Frontal cortex (tissue), 4 donors: ENCODE data around the gene GRK5. TPM values are rescaled to one million over a fixed set of nuclear protein-coding genes. Genes with fewer than 3 reads are reported as not detected.

Experiments
- DNase-seq, 2 donors: peaks; one replicate each; pipeline ENCODE4 v3.0.0; 2012; ENCODE audit warnings: low spot score in 2 of 2
- FAIRE-seq: peaks from 2 replicates; lab custom pipeline; 2012; peaks lifted over from hg19 to GRCh38; lab: Jason Lieb, UNC
- total RNA-seq: library from RNA; depleted of rRNA; stranded (reverse); fragments of >200 nt; gene quantifications from one replicate; pipeline ENCODE4 v1.2.3, GENCODE V29; 2014
- donor health status: control.
- donor health status: control.
- donor health status: control.

GRK5 gene
- total RNA-seq, 1 donor from 2014 or later, result 11.4 TPM

DNA sequence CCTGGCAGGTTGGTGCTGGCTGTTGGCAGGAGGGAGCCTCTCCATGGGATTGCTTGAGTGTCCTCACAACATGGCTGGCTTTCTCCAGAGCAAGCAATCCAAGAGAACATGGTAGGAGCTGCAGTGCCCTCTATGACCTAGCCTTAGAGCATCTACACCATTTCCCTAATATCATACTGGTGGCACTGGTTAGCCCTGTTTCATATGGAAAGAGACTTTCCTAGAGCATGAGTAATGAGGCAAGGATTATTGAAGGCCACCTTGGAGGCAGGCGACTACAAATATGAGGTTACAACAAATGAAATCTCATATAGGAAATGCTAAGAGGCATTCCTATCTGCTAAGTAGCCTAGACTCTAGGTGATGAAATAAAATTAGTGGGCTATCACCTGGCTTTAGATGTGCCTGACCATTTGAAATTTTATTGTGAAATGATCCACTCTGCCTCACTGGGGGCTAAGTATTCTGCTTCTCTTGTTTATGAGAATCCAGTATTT lies 181.5 kb downstream of the GRK5 start:
- FAIRE-seq (no peak), DNase-seq (no peak)

DNA sequence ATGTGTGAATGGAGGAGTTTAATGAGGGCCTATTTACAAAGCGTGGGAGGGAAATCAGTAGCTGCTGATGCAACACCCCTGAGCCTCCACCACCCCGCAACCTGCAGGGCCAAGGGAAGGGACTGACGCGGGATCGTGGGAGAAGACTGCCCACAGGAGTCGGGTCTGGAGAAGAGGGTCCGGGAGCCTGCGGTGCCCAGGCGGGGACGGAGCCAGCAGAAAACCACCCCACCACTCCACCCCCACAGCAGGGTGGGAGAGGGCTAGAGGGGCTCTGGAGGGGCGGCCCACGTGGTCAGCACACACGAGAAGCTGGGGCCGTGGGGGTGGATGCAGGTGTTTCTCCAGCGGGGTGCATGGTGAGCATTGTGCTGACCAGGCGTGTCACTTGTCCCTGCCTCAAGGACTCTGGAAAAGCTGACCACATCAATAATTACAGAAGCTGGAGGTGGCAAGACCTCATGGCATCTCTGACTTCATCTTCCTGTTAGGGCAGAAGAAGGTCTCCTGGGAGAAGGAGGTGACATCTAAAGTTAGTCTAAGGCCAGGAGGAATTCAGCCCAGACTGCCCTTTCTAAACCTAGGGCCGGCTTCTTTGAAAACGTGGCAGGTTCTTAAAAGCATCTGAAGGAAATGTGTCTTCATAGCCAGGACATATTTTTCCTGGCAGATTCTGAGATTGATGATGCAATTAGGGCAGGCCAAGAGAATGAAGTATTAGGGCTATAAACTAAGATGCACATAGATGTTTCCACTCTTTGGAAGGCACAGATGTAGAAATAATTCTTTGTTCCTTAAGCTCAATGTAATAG lies 184.3 kb downstream of the GRK5 start:
- DNase-seq (no peak), FAIRE-seq (no peak)

DNA sequence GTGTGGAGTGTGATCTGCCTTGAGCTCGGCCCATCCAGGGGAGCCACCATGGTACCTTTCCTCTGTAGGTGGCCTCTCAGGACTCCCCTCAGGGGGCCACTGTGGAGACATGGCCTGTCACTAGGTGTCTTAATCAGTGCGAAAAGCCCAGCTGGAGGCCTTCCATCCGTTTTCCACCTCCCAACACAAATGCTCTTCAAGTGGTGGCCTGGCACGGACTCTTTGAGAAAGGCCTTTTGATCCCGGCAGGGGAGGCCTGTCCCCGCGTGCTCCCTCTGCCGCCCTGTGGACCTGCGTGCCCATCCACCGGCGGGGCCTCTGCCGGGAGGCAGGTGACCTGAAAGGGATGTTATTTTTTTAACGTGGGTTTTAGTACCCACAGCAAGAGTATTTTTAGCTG lies 185.6 kb downstream of the GRK5 start:
- no peak for FAIRE-seq
- DNase-seq, result no peak

DNA sequence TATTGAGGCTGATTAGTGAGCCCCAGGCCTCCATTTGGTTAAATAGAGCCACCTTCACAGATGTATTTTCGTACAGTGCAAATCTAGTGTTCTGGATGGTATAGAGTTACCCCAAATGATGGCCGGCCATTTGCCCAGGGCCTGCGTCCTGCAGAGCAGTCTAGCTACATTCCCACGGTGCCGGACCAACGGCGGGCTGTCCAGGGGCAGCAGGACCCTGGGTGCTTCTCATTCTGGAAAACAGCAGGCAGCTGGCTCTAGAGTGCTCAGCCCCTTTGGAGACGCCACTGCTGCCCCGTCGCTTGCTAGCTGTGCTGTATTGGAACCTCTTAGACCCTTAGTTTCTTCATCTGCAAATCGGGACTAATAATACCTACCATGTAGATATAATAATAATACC lies 186.1 kb downstream of the GRK5 start:
- DNase-seq (no peak), FAIRE-seq (no peak)

DNA sequence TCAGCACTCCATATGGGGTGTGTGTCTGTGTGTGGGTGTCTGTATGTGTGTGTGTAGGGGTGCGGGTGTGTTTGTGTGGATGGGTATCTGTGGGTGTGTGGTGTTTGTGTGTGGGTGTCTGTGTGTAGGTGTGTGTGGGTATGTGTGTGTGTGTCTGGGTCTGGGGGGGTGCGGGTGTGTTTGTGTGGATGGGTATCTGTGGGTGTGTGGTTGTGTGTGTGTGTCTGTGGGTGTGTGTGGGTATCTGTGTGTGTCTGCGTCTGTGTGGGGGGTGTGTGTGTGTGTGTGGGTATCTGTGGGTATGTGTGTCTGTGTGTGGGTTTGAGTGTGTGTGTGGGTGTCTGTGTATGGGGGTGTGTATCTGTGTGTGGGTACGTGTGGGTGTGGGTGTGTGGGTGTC lies 186.5 kb downstream of the GRK5 start:
- FAIRE-seq (no peak), DNase-seq (no peak)

DNA sequence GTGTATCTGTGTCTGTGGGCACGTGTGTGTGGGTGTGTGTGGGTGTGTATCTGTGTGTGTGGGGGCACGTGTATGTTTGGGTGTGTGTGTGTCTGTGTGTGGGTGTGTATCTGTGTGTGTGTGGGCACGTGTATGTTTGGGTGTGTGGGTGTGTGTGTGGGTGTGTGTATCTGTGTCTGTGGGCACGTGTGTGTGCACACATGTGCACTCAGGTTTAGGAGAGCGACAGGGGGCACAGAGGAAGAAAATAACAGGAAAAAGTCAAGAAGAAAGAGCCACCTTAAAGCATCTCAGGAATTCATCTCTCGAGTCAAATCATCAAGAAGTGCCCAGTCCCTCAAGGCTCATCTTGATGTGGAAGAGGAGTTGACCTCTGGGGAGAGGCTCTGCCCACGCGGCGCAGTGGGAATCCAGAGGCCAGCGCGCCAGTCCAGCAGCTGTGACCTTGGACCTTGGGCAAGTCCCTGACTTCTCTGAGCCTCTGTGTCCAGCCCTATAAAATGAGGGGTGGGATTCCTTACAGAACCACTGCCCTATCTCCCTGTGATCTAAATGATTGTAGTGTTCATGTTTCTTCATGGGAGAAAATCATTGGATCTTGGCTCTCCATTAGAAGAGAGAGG lies 187.4 kb downstream of the GRK5 start:
- DNase-seq (no peak), FAIRE-seq (no peak)

DNA sequence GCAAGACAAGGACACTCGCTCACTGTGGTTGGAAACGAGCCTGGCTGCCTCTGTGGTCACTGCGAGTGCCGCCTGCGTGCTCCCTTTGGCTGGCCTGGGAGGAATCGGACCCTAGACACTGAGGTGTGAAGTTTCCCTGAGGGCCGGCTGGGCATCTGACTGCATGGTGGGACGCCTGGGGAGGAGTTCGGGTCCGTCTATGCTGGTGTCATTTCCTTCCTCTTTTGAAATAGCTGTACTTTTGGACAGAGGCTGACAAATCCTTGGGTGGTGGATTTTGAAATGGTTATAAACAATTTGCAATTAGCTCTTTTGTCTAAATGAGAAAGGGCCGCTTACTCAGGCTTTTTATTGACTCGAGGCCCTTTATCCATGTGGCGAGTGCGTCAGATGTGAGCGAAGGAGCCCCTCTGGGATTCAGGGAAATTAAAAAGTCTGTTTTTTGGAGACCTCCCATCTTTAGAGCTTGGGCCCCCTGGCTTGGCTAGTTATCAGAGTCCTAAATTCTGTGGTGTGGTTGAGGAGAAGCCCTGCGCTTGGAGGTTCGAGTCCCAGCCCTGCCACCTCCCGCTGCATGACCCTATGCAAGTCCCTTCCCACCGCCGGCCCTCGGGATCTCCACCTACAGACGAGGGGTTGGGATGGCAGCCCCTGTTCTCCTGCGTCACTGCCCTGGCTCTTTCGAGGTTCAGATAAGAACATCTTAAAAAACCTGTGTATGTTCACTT lies 188.1 kb downstream of the GRK5 start:
- peak in 1 of 2 donors; percentile 61 for DNase-seq
- no peak for FAIRE-seq

DNA sequence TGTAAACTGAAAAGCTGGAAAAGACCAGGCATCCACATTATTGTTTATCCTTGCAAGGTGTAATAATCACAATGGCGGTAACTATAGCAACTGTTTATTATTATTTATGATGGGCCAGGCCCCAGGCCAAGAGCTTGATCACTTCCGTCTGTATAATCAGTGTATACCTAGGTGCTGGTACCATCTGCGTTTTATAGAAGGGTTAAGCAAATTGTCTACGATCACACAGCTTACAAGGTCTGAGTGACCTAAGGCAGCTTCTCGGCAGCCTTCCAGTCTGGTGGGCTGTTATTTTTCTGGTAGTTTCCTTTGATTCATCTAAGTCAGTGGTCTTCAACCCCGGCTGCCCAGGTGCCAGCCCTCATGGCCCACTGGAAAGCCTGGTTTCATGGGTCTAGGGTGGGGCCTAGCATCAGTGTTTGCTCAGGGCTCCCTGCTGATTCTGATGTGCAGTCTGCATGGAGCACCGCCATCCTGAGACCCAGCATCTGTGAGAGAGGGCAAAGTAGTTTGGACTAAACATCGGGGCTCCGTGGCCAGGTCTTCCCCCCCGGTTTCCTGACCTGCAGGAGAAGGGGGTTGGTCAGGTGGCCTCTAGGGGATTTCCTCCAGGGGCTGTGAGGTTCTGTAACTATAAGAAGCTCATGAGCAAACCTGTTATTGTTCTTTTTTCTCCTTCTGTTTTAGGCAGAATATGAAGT lies 188.8 kb downstream of the GRK5 start:
- FAIRE-seq, result no peak
- no peak for DNase-seq

DNA sequence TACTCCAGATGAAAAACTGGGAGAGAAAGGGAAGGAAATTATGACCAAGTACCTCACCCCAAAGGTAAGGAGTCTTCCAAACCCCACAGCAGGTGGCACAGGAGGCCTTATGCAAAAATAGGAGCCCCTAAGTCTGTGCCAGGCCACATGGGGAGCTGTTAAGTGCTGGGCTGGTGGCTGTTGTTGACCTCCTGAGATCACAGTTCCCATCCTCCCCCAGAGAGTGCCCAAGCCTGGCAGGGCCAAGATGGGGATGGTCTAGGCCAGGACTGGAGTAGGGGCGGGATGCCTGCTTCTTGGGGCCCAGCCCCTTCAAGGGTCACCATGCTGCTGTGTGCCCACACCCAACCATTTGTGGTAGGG lies 189.3 kb downstream of the GRK5 start:
- no peak for FAIRE-seq
- no peak for DNase-seq

DNA sequence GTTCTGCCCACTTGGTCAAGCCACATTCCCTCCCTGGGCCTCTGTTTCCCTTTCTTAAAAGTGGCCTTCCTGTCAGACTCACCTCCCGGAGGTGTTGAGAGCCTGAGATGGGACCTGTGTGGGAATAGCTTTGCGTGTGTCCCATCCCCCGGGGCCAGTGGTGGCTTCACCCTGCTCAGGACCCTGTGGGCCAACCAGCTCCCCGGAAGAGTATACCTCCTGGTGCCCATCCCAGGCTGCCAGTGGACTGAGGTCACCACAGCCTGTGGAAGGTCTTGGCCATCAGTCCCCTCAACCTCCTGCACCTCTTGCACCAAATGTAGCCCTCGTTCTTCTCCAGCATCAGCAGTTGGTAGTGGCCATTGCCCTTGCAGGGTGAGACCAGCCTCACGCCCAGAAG lies 190.0 kb downstream of the GRK5 start:
- FAIRE-seq (no peak), DNase-seq (no peak)

DNA sequence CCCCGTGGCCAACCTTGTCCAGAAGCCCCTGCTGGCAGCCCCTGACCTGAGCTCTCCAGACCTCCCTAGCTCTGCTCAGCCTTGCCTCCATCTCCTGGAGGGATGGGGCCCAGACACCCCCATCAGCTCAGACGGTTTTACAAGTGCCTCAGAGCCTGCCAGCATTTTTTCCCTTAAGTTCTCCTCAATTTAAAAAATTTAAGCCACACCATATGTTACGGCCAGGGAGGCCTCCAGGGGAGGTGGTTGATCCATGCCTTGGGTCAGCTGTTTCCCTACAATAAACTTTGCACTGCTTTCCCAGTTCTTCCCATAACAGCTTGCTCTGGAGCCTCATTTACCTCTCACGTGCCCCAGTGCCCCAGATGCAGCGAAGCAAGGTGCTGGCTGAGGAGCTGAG lies 191.6 kb downstream of the GRK5 start:
- FAIRE-seq, result no peak
- DNase-seq, result no peak

DNA sequence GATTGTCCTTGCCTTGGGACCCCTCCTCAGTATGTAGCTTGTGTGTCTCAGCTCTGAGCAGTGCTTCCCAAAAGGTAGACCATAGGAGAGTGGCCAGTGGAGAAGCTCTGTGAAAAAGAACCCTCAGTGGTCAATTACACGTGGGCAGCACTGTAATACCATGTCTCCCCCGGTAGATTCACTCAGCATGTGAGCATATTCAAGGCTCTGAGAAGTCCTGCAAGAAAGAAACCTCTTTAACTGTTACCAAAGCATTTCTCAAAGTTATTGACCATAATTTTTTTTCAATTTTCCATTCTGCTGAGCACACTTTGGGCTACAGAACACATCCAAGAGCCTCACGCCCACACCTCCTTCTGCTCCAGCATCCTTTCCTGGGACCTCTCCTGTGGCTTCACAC lies 192.1 kb downstream of the GRK5 start:
- DNase-seq, result no peak
- FAIRE-seq, result no peak

DNA sequence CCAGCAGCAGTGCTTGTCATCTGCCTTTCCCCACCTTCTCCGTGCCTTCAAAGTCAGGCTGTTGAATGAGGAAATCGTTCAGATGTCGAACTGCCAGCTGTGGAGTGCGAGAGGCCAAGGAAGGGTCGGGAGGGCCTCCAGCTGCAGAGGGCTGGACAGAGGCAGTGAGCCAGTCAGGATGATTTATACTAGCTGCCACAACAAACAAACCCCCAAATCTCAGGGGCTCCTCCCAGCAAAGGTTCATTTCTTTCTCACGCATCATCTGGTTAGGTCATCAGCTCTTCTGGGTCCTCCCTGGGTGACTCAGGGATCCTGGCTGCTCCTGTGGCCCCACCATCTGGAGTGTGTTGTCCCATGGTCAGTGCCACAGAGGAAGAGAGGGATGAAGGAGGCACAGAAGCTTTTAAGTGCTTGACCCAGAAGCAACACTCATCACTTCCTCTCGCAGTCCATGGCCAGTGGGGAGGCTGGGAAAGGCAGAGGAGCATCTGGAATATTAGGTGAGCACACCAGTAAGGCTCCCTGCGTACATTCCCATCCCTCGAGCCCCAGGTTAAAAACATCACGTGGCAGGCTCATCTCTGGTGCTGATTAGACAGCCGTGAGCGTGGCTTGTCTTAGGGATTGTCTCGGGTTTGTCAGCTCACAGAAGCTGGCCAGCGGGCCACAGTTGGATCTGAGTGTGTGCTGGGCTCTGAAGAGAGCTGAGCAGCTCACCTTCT lies 194.5 kb downstream of the GRK5 start:
- FAIRE-seq, result no peak
- no peak for DNase-seq

DNA sequence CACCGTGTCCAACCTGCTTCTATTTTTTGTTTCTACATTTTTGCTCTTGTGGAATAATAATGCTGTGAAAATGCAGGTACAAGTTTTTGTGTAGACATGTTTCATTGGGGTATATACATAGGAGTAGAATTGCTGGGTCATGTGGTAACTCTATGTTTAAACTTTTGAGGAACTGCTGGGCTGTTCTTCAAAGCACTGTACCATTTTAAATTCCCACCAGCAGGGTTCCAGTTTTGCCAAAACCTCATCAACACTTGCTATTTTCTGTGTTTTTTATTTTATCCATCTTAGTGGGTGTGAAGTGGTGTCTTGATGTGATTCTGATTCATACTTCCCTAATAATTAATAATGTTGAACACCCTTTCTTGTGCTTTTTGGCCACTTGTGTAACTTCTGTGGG lies 196.6 kb downstream of the GRK5 start:
- no peak for FAIRE-seq
- no peak for DNase-seq

DNA sequence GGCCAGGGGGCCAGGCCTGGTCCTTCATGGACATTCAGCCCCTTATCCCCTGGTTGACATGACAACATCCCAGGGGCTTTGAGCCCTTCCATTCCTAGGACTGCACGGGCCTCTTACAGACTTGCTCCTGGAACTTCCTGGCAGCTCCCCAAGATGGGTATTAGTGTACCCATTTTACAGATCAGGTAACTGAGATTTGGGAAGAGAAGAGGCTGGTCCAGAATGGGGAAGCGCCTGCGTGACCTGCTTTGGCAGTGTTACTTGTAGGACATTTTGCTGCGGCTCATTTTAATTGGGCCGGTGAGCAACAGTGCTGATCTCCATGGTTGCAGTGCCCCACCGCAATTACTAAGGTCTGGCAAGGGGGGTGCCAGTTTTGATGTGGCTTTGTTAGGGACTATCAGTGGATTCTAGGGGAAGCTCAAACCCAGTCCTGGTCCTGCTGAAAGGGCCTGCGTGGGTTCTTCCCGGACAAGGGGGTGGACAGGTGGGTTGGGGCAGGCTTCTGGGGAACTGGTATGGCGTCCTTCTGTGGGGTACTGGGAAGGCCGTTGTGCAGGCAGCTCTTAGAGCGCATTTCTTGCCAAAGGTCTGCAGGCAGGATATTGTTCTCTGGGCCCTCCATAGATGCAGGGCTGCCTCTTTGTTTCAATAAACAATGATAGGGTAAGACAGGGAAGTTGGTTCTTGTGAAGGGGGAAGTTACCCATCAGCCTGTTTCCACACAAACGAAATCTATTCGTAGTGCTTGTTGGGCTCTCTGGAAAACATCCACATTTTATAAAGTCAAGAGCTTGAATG lies 197.5 kb downstream of the GRK5 start:
- no peak for FAIRE-seq
- DNase-seq, result no peak

DNA sequence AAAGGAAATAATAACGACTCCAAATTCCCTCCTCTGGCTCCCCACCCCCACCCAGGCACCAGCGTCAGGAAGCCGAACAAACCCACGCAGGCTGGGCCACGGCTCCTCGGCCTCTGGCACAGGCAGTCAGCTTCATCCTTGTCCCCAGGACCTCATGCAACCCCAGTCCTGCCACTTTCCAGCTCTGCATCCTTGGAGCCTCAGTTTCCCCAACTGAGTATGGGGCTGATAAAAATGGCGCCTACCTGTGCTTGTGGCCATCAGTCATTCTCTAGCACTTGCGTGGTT lies 198.1 kb downstream of the GRK5 start:
- FAIRE-seq (no peak), DNase-seq (no peak)

DNA sequence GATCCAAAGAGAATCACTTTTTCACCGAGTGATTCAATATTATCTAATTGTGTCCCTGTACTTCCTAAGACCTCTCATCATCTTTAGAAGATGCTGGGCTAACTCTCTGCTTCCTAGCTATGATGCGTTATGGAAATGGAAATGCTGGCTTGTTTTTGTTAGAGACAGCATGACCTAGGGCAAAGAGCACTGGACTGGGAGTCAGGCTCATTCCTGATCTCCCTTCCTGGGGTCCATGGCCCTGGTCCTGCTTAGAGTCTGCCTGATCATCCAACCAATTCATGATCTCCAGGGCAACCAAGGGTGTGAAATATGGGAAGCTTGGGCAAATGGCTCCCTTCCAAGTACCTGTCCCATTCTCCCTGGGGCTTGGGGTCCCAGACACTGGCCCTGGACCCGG lies 198.8 kb downstream of the GRK5 start:
- FAIRE-seq (no peak), DNase-seq (no peak)

DNA sequence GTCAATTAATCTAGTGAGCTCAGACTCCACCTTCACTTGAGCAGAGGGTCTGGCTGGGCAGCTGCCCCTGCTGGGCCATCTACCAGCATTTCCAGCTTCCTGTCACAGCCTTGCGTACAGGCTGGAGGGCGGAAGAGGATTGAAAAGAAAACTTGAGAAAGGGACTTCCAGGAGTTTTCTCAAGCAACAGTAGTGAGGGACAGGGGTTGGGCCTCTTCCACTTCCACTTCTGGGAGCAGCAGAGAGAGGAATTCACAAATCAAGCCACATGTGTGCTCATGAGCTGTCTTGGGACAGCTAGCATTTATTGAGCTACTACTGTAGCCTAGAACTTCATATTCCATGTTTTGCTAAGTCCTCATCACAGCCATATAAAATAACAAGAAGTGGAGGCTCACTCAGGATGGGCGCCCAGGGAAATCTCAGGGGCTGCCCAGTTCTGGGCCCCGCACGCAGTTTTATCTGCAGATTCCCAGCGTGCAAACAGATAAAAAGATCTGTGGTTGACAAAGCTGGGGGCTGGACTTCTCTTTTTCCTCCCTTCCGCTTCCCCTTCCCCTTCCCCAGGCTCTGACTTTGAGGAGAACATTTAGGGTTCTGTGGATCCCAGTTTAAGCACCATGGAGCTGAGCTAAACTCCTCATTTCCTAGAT lies 199.4 kb downstream of the GRK5 start:
- DNase-seq (no peak), FAIRE-seq (no peak)
